GM21825 (cell line): Measurements from ENCODE around the gene RASSF9.

Experiments
- ATAC-seq: cut with Tn5 transposase; IDR thresholded peaks from one replicate; pipeline ENCODE4 v1.9.1; 2021; ENCODE audit warnings: mild to moderate bottlenecking, moderate library complexity; ENCODE audit not compliant: unreplicated experiment

Gene RASSF9

DNA sequence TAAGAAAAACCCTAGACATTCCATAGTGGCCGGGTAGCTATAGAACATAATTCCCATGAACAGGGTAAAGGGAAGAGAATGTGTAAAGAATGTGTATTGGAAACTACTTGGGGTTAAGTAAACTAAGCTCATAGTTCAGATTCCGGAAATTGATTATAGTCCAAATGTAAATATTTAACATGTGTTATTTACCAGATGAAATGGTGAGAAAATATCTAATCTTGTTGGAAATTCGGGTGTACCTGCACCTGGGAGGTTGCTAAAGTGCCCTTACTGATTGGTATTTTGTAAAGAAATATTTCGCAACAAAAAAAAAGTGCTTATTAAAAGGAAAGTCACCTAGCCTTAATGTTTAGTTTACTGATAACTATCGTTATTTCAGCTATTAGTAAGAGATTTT lies 14.4 kb downstream of the RASSF9 start:
- ATAC-seq = no peak

DNA sequence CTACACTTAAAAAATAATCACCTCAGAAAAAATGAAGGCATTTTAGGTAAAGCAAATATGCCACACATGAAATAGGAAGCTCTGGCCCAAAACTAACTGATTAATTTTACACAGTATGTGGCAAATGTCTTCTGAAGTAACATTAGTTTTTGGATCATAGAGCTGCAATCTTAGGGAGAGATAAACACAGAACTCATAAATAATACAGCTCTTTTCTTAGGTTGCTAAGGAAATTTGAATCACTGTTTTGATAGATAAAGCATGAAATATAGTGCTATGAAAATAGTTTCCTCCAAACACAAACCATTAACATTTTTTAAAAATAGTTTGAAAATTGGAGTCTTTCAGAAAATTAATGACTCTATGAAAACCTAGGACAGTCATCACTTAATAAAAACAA lies 15.0 kb downstream of the RASSF9 start:
- ATAC-seq = no peak

GRCh38 chr12:85820101-85820500 lies 16.1 kb downstream of the RASSF9 start:
- ATAC-seq = no peak

DNA sequence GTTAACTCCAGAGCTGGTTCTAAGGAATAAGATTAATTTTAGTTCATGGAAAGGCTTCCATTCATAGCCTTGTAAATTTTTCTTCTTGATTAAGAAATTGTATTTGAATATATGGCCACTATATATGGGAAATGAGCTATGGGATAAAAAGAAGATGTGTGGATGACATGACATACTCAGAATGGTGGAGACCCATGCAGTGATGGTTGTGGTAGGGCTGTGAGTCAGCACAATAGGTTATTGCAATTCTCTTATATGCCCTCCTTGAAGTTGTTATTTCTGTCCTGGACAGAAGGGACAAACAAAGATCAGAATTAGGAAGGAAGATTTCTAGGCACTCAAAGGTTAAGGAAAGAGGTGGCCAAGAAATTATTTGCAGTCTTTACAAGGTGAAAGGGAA lies 21.5 kb downstream of the RASSF9 start:
- ATAC-seq = no peak

- no peak for ATAC-seq
Observed at GRCh38 chr12:85814071-85814470, 22.1 kb downstream of the RASSF9 start.

GRCh38 chr12:85809500-85809899 lies 26.7 kb downstream of the RASSF9 start:
- ATAC-seq = no peak

GRCh38 chr12:85807730-85808129 lies 28.5 kb downstream of the RASSF9 start:
- ATAC-seq = no peak

- no peak for ATAC-seq
Observed at GRCh38 chr12:85805654-85806053, 30.6 kb downstream of the RASSF9 start.

- no peak for ATAC-seq
Observed at GRCh38 chr12:85804663-85805062, 31.5 kb downstream of the RASSF9 start.

GRCh38 chr12:85803923-85804322 lies 32.3 kb downstream of the RASSF9 start:
- no peak for ATAC-seq

DNA sequence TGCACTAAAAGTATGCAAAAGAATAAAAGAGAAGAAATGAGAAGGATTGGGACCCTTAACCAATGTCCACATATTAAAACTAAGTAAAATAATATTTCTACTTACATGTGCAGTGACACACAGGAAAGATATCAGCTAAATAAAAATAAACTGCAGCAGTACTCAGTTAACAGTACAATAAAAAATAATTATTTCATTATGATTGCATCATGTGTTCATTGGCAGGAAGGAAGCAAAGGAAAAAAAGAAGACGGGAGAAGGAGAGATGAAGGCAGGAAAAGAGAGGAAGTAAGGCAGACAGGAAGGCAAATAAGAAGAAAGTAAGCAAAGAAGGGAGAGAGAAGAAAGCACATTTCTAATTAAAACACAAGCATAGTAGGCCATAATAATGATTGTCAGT lies 33.0 kb downstream of the RASSF9 start:
- ATAC-seq = no peak

- ATAC-seq = no peak
Observed at GRCh38 chr12:85798122-85798521, 38.1 kb downstream of the RASSF9 start.

DNA sequence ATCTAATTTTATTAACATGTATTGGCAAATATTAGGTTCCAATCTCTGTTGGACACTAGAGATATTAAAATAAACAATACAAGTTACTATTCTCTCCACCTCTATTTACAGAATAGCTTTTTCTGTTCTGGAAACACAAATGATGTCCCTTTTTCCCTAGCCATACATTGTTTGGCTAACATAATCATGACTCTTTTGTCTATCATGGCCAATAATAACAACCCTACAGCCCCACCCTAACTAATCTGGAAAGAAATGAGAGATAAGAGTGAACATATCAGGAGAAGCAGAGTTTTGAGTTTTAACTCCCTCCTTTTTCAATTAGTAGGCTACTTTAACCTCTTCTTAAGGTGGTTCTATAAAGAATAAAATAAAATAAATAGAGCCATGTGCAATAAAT lies 40.2 kb downstream of the RASSF9 start:
- no peak for ATAC-seq

DNA sequence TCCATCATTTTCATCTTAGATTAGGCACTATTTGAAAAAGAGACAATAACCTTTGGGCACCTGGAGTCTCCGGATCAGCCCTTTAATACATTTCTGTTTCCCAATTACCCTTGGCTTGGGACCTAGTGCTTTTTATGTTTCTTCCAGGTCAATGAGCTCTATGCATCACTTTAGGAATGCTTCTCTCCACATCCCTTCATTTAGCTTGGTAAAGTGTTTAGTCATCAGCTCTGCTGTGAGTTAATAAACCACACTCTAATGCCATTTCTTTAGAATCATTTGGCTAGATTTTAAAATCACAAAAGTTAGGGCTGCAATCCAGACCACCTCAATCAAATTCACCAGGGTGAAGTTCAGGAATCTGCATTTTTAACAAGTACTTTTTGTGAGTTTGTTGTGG lies 41.7 kb downstream of the RASSF9 start:
- no peak for ATAC-seq

DNA sequence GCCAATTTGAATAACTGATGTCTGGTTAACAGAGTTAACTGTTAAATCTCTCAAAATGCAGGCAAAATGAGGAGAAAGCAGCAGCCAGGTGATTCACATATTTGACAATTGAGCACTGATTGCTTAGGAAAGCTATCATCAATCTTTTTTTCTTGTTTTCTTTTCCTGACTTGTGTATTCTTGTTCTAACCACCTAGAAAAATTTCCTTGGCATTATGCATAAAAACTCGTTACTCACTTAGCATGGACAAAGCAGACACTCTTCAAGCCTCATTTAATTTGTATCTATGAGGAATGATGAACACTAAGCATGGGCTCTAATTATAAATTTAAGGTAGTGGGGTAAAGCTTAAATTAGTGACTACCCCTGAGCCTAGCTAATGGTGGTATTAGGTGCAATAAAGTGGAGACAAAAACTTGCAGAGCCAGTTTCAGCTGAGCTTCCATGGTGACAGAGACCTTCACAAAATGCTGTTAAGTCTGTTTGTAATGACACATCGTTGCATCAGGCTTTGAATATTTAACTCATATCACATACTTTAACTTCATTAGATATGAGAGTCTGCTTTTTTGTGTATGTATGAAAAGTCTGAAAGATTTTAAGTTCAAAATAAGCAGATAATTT lies 52.0 kb downstream of the RASSF9 start:
- no peak for ATAC-seq

DNA sequence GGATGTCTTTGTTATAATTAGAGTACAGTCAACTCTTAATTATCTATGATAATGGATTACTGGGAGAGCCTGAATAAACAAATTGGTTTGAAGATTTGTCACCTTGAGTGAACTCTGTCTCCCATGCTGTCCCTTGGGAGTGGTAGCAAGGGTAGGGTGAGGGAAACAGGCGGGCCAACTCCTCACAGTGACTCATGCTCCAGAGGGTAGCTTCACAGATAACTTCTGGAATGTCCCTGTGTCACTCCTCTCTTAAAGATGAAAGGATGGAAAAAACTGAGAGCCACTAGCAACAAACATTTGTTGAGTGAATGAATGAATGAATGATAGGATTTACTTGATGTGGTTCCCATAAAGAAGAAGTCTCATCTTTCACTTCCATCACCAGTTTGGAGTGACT lies 53.5 kb downstream of the RASSF9 start:
- ATAC-seq = no peak

- ATAC-seq = no peak
Observed at GRCh38 chr12:85781766-85782165, 54.4 kb downstream of the RASSF9 start.

GRCh38 chr12:85779768-85780167 lies 56.4 kb downstream of the RASSF9 start:
- ATAC-seq = no peak

DNA sequence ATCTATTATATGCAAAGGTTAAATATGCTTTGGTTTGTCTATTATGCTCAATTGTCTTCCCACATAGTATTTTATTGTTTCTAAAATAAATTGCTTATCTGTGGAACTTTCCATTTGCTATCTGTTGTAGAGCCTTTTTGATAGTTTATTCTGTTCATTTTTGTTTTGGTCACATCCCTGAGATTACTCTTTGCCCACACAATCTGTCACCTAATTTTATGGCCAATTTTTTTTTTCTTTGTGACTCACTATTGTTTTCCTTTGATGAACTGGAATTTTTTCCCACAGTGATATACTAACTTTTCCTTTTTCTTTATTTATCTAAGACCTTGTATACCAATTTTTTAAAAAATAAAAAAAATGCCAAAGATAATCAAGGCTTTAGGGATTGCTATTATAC lies 61.1 kb downstream of the RASSF9 start:
- ATAC-seq = no peak

GRCh38 chr12:85765453-85765869 lies 70.7 kb downstream of the RASSF9 start:
- no peak for ATAC-seq

DNA sequence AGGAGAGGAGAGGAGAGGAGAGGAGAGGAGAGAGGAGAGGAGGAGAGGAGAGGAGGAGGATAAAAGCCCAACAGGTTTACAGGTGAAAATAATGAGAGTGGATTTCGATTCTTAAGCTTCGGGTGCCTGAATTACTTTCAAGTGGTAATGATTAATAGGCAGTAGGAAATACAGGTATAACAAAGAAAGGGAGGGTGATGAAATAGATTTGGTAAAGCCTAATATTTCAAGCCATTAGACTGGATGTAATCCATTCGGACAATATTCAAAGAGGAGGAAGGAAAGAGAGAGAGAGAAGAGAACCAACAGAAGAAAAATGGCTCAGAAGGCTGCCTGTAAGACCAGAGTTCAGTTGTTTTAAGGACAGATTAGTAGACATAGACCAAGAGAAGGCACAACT lies 76.6 kb downstream of the RASSF9 start:
- ATAC-seq = no peak

DNA sequence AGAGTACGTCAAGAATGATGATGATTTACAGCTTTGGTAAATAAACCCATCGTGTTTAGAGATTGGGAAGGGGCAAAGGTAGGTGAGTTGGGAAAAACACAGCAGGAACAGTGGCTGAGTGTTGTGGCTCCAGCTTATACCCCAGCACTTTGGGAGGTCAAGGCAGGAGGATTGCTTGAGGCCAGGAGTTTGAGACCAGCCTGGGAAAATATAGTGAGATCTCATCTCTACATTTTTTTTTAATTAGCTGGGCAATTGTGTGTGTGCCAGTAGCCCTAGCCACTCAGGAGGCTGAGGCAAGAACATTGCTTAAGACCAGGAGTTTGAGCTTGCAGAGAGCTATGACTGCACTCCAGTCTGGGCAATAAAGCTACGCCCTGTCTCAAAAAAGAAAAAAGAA lies 77.1 kb downstream of the RASSF9 start:
- ATAC-seq = no peak

DNA sequence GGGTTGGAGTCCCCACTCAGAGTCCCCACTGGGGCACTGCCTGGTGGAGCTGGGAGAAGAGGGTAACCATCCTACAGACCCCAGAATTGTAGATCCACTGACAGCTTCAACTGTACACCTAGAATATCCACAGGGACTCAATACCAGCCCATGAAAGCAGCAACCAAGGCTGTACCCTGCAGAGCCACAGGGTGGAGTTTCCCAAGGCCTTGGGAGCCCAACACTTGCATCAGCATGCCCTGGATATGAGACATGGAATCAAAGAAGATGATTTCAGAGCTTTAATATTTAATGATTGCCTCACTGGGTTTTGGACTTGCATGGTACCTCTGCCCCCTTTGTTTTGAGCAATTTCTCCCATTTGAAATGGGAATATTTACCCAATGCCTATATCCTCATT lies 80.4 kb downstream of the RASSF9 start:
- no peak for ATAC-seq
